ENCODE results near the gene RIPK3.
A peak's percentile ranks its signal among the peaks of the same experiment; 100 is the strongest.
"Not testable (repeated sequence)": the region's sequence is repeated elsewhere in the genome, so short reads cannot be mapped to it uniquely, and the experiment has no call there.

The RIPK3 gene

GRCh38 chr14:24370748-24371147 lies 31.0 kb upstream of the RIPK3 start:
- intact Hi-C loops (cut with DNase I) = no loop called here
- no peak for DNase-seq

GRCh38 chr14:24369907-24370687 lies 30.3 kb upstream of the RIPK3 start:
- intact Hi-C loops (cut with DNase I) = no loop called here
- no peak for DNase-seq

- intact Hi-C loops (cut with DNase I) = no loop called here
- no peak for DNase-seq
Measured at GRCh38 chr14:24369463-24369862, 29.7 kb upstream of the RIPK3 start.

- peak in 27 of 42 donors; percentile 8 to 66 (median 32) for DNase-seq
- intact Hi-C loops (cut with DNase I) = no loop called here
Measured at GRCh38 chr14:24368562-24369252, 28.9 kb upstream of the RIPK3 start.

GRCh38 chr14:24368212-24368561 lies 28.4 kb upstream of the RIPK3 start:
- intact Hi-C loops (cut with DNase I) = no loop called here
- no peak for DNase-seq

- DNase-seq = peak in 20 of 42 donors; percentile 10 to 71 (median 38)
- intact Hi-C loops (cut with DNase I) = no loop called here
Measured at GRCh38 chr14:24367514-24368211, 27.9 kb upstream of the RIPK3 start, which contains the start of gene NFATC4. Gene NFATC4, plus strand, starts transcription at chr14:24368184. Its CDS starts 157 bp downstream, at chr14:24368341.

- intact Hi-C loops (cut with DNase I) = no loop called here
- DNase-seq = peak in 38 of 42 donors; percentile 6 to 76 (median 46)
Measured at GRCh38 chr14:24366721-24367513, 27.1 kb upstream of the RIPK3 start.

- intact Hi-C loops (cut with DNase I) = no loop called here
- DNase-seq = peak in 2 of 42 donors; percentile 14 to 38
Measured at GRCh38 chr14:24366413-24366720, 26.6 kb upstream of the RIPK3 start.

- intact Hi-C loops (cut with DNase I) = no loop called here
- DNase-seq = peak; percentile 16 to 79 (median 52)
Measured at GRCh38 chr14:24365600-24366412, 26.0 kb upstream of the RIPK3 start.

GRCh38 chr14:24364841-24365240 lies 25.1 kb upstream of the RIPK3 start:
- intact Hi-C loops (cut with DNase I) = no loop called here
- no peak for DNase-seq

- no peak for DNase-seq
- intact Hi-C loops (cut with DNase I) = no loop called here
Measured at GRCh38 chr14:24363401-24363800, 23.6 kb upstream of the RIPK3 start.

- intact Hi-C loops (cut with DNase I) = no loop called here
- no peak for DNase-seq
Measured at GRCh38 chr14:24362241-24362960, 22.6 kb upstream of the RIPK3 start.

- DNase-seq = no peak
Measured at GRCh38 chr14:24361326-24361725, 21.5 kb upstream of the RIPK3 start.

GRCh38 chr14:24360281-24360680 lies 20.5 kb upstream of the RIPK3 start:
- intact Hi-C loops (cut with DNase I) = no loop called here
- DNase-seq = no peak

More at GRCh38 chr14:24361326-24361725, 21.5 kb upstream of the RIPK3 start:
- intact Hi-C loops (cut with DNase I) = no loop called here

GRCh38 chr14:24356208-24356607 lies 16.4 kb upstream of the RIPK3 start:
- DNase-seq = no peak
- intact Hi-C loops (cut with DNase I) = no loop called here

- no peak for DNase-seq
- intact Hi-C loops (cut with DNase I) = no loop called here
Measured at GRCh38 chr14:24355009-24355408, 15.2 kb upstream of the RIPK3 start.

GRCh38 chr14:24354482-24354825 lies 14.7 kb upstream of the RIPK3 start:
- intact Hi-C loops (cut with DNase I); DNase-seq: not testable (repeated sequence)
